ENCODE measurements around the gene TRIM14. TPM values are rescaled to one million over a fixed set of nuclear protein-coding genes. Genes with fewer than 3 reads are reported as not detected.
"Not testable (repeated sequence)": the region's sequence is repeated elsewhere in the genome, so short reads cannot be mapped to it uniquely, and the experiment has no call there.

The TRIM14 gene
- total RNA-seq, 1 experiment from 2014 or later: 10.5 TPM

GRCh38 chr9:98080326-98080725, 38.7 kb downstream of the TRIM14 start:
- Histone ChIP-seq H3K4me3 (no peak overlapping the region), H3K9me3 (no peaks in the 10 kb centered on the region), H3K36me3 (peaks cover 84% of the 10 kb centered on the region), H3K27me3 (no peaks in the 10 kb centered on the region)
- DNase-seq: no peak

- no peak for DNase-seq
- Histone ChIP-seq H3K4me3 (no peak overlapping the region), H3K27me3 (no peaks in the 10 kb centered on the region), H3K9me3 (no peaks in the 10 kb centered on the region), H3K36me3 (peaks cover 84% of the 10 kb centered on the region)
Measured at GRCh38 chr9:98078895-98079294, 40.1 kb downstream of the TRIM14 start.

DNA sequence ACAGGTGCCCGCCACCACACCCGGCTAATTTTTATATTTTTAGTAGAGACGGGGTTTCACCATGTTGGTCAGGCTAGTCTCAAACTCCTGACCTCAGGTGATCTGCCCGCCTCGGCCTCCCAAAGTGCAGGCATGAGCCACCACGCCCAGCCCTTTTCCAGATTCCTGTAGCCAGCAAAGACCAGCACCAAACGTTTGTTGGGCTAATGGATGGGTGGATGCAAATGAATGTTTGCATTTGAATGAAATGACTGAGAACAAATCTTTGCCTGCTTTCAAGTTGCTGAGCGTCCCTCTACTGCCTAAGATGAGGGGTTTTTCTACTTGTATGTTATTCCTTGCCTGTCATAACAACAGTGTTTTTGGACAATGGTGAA, 42.5 kb downstream of the TRIM14 start:
- not testable (repeated sequence) for H3K9me3 ChIP-seq, DNase-seq, H3K27me3 ChIP-seq, H3K4me3 ChIP-seq
- H3K36me3 ChIP-seq: peaks cover 64% of the 10 kb centered on the region

GRCh38 chr9:98075332-98075805, 43.7 kb downstream of the TRIM14 start:
- H3K4me3 ChIP-seq: no peak overlapping the region
- H3K9me3 ChIP-seq: no peaks in the 10 kb centered on the region
- no peaks in the 10 kb centered on the region for H3K27me3 ChIP-seq
- peaks cover 59% of the 10 kb centered on the region for H3K36me3 ChIP-seq
- peak; percentile 42 for DNase-seq

GRCh38 chr9:98074115-98074990, 44.7 kb downstream of the TRIM14 start:
- Histone ChIP-seq H3K4me3 (no peak overlapping the region), H3K36me3 (peaks cover 58% of the 10 kb centered on the region), H3K9me3 (no peaks in the 10 kb centered on the region), H3K27me3 (no peaks in the 10 kb centered on the region)
- DNase-seq: peak; percentile 43

- DNase-seq: no peak
- peaks cover 50% of the 10 kb centered on the region for H3K36me3 ChIP-seq
- H3K4me3 ChIP-seq: no peak overlapping the region
- no peaks in the 10 kb centered on the region for H3K9me3 ChIP-seq
- H3K27me3 ChIP-seq: no peaks in the 10 kb centered on the region
Measured at GRCh38 chr9:98071737-98072136, 47.3 kb downstream of the TRIM14 start.

DNA sequence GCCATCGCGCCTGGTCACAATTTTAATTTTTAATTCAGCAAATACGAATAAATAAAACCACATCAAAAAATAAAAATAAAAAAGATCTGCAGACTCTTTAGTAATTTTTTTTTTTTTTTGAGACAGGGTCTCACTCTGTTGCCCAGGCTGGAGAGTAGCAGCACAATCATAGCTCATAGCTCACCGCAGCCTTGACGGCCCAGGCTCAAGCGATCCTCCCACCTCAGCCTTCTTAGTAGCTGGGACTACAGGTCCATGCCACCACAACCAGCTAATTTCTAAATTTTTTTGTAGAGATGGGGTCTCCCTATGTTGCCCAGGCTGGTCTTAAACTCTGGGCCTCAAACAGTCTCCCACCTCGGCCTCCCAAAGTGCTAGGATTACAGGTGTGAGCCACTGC, 48.3 kb downstream of the TRIM14 start:
- DNase-seq: no peak
- Histone ChIP-seq H3K27me3 (no peaks in the 10 kb centered on the region), H3K36me3 (peaks cover 50% of the 10 kb centered on the region), H3K4me3 (no peak overlapping the region), H3K9me3 (no peaks in the 10 kb centered on the region)

GRCh38 chr9:98069551-98069950, 49.5 kb downstream of the TRIM14 start:
- H3K9me3 ChIP-seq: no peaks in the 10 kb centered on the region
- H3K36me3 ChIP-seq: peaks cover 48% of the 10 kb centered on the region
- no peak for DNase-seq
- H3K27me3 ChIP-seq: no peaks in the 10 kb centered on the region
- H3K4me3 ChIP-seq: no peak overlapping the region

DNA sequence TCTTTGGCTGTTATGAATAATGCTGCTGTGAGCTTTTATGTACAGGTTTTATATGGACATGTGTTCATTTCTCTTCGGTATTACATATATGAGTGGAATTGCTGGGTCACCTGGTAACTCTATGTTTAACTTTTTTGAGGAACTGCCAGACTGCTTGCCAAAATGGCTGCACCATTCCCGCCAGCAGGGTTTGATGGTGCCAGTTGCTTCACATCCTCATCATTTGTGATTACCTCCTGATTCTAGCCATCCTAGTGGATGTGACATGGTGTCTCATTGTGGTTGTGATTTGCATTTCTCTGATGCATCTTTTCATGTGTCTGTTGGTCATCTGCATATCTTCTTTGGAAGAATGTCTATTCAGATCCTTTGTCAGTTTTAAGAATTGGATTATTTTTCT, 51.8 kb downstream of the TRIM14 start:
- DNase-seq: no peak
- Histone ChIP-seq H3K9me3 (no peaks in the 10 kb centered on the region), H3K4me3 (no peak overlapping the region), H3K36me3 (peaks cover 62% of the 10 kb centered on the region), H3K27me3 (no peaks in the 10 kb centered on the region)

- H3K9me3 ChIP-seq: no peaks in the 10 kb centered on the region
- no peaks in the 10 kb centered on the region for H3K27me3 ChIP-seq
- peaks cover 64% of the 10 kb centered on the region for H3K36me3 ChIP-seq
- no peak overlapping the region for H3K4me3 ChIP-seq
- DNase-seq: no peak
Measured at GRCh38 chr9:98066235-98066634, 52.8 kb downstream of the TRIM14 start.

DNA sequence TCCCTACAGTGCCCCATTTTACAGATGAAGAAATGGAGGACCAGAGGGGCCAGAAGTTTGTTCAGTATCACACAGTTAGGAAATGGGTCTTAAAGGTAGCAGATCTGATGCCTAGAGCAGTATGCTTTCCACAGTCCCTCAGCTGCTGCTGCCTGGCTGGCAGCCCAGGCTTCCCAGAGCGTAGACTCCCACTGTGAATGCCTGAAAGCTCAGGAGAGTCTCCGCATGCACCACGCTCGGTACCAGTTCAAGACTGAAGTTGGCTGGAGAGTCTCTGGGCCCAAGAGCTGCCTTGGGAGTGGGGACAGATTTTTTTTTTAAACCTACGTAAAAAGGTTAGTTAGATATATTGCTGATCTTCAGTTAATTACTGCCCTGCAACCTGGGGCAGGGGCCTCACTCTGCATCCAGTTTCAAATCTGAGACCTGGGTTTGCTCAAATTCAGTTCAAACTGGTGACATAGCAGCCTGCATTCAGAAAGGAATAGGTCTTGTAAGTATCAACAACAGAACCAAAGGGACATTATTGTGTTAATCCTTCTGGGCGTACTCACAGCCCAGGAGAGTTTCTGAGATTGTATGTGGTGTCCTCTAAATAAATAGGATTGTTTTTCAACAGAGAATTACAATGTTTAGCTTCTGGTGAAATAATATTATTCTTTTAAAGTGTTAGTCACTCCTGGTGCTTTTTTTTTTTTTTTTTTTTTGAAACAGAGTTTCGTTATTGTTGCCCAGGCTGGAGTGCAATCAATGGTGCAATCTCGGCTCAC, 54.2 kb downstream of the TRIM14 start:
- Histone ChIP-seq H3K9me3 (no peaks in the 10 kb centered on the region), H3K4me3 (no peak overlapping the region), H3K36me3 (peaks cover 70% of the 10 kb centered on the region), H3K27me3 (no peaks in the 10 kb centered on the region)
- DNase-seq: no peak

DNA sequence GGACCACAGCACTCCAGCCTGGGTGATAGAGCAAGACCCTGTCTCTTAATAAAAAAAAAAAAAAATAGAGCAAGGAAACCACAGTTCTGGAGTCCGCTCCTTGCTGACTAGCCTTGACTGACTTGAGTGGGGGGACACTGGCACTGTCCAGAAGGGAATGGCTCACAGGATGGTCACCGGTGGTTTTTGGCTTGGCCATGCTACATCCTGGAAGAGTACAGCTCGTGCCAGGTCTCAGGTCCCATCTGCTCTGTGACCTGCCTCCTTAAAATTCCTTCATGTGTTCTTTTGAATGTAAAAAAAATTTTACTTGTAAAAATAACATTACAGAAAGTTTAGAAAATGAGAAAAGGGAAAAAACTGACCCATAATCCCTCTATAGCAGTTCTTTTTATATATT, 56.9 kb downstream of the TRIM14 start:
- H3K36me3 ChIP-seq: peaks cover 71% of the 10 kb centered on the region
- H3K4me3 ChIP-seq: no peak overlapping the region
- no peak for DNase-seq
- H3K9me3 ChIP-seq: no peaks in the 10 kb centered on the region
- H3K27me3 ChIP-seq: no peaks in the 10 kb centered on the region

- Histone ChIP-seq H3K36me3 (peaks cover 50% of the 10 kb centered on the region), H3K4me3 (peak overlapping the region; percentile 74), H3K9me3 (no peaks in the 10 kb centered on the region), H3K27me3 (no peaks in the 10 kb centered on the region)
- DNase-seq: no peak
Measured at GRCh38 chr9:98057138-98057799, 61.8 kb downstream of the TRIM14 start.

- Histone ChIP-seq H3K9me3 (no peaks in the 10 kb centered on the region), H3K36me3 (peaks cover 49% of the 10 kb centered on the region), H3K4me3 (peak within 1 kb of the TSS; percentile 74), H3K27me3 (no peaks in the 10 kb centered on the region)
- peak; percentile 99 for DNase-seq
Measured at GRCh38 chr9:98056269-98057137, 62.5 kb downstream of the TRIM14 start, which contains the start of gene NANS. TSS of gene NANS (plus strand) at chr9:98056732. CDS start at chr9:98056809, 77 bp downstream.

DNA sequence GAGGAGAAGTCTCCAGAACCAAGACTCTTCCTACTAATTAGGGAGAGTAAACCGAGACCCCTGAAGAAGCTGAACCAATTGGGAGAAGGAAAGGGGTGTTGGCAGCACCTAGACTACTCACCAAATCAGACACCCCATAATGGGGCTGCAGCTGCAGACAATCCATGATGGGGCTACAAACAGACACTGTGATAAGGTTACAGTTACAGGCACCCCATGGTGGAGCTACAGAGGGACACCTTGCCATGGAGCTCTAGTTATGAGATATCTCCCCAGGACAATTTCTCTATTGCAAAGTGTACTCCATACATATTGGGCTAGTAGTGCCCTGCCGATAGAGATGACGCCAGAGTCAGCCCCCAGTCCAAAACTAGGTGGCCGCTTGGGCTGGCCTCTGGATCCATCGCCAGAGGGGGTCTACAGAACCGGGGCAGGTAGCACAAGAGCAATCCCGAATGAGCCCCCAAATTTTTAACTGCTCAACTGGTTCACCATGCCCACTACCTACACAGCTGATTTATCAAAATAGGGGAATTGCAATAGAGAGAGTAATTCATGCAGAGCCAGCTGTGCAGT, 64.6 kb downstream of the TRIM14 start:
- no peak for DNase-seq
- H3K36me3 ChIP-seq: peaks cover 47% of the 10 kb centered on the region

DNA sequence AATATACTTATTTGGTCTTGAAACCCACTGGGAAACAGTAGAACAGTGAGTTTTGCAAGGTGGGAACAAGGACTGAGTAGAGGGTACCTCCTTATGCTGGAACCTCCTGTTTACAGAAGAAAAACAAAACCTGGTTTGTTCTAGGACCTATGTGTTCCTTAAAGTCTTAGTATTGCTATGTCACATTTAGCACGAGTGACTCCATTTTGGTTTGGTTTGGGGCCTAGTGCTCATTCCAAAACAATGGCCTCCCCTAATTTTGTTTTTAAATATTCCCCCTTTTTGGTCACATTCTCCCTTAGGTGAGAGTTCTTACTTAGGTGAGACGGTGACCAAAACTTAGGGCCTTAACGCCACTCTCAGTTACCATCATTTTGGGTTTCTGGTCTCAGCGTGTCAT, 68.7 kb downstream of the TRIM14 start:
- Histone ChIP-seq H3K4me3 (no peak overlapping the region), H3K36me3 (peaks cover 59% of the 10 kb centered on the region), H3K9me3 (no peaks in the 10 kb centered on the region), H3K27me3 (no peaks in the 10 kb centered on the region)
- no peak for DNase-seq

More for the DNA sequence above, 64.6 kb downstream of the TRIM14 start:
- no peaks in the 10 kb centered on the region for H3K9me3 ChIP-seq
- no peak overlapping the region for H3K4me3 ChIP-seq
- H3K27me3 ChIP-seq: no peaks in the 10 kb centered on the region

Data from MG63 (cell line).